Activated CD8-positive, alpha-beta T cell treated with anti-CD3 and anti-CD28 coated beads for 36 hours (primary cell): ENCODE results near the gene MAD2L2. TPM values are rescaled to one million over a fixed set of nuclear protein-coding genes. Genes with fewer than 3 reads are reported as not detected.

Experiments
- ATAC-seq: fragments of 200-7000 bp; cut with Tn5 transposase; one replicate; pipeline ENCODE4 v1.10.0; 2021; ENCODE audit warnings: mild to moderate bottlenecking, moderate library complexity
- CTCF ChIA-PET: fragments of 350-600 bp; sonication (Branson Sonifier 250); formaldehyde crosslinking; loops from one replicate; lab custom pipeline; 2021; ENCODE audit warnings: antibody characterized with exemption; lab: Charles Lee
- POLR2A ChIA-PET: fragments of 350-600 bp; sonication (Branson Sonifier 250); formaldehyde crosslinking; loops from one replicate; lab custom pipeline; 2021; ENCODE audit warnings: antibody characterized with exemption; lab: Charles Lee
- DNase-seq: peaks from one replicate; pipeline ENCODE4 v3.0.0-alpha.2; 2020
- H3K27ac Mint-ChIP-seq: one replicate; pipeline ENCODE4 v1.8.0; 2021; ENCODE audit warnings: mild to moderate bottlenecking, mixed read lengths
- H3K27me3 Mint-ChIP-seq: one replicate; pipeline ENCODE4 v1.8.0; 2021; ENCODE audit warnings: mixed read lengths
- H3K36me3 Mint-ChIP-seq: one replicate; pipeline ENCODE4 v1.8.0; 2021; ENCODE audit warnings: low read depth, mixed read lengths
- H3K4me1 Mint-ChIP-seq: one replicate; pipeline ENCODE4 v1.8.0; 2021; ENCODE audit warnings: low read depth, mixed read lengths
- H3K4me3 Mint-ChIP-seq: one replicate; pipeline ENCODE4 v1.8.0; 2021; ENCODE audit warnings: mild to moderate bottlenecking, moderate library complexity, mixed read lengths
- H3K9me3 Mint-ChIP-seq: one replicate; pipeline ENCODE4 v1.8.0; 2021; ENCODE audit warnings: mixed read lengths
- intact Hi-C: fragments of 100-400 bp; cut with micrococcal nuclease; formaldehyde crosslinking; loops from one replicate; pipeline ENCODE4 v1.10.0; 2022
- total RNA-seq, 2 experiments: library from RNA; stranded (reverse); gene quantifications; one replicate each; pipeline ENCODE4 v1.2.3, GENCODE V29; 2021
- TF ChIP-seq, protein P1 (sequence below): fragments of 200-600 bp; IDR thresholded peaks from one replicate; pipeline ENCODE4 v1.8.0; 2022; ENCODE audit warnings: antibody characterized with exemption, mild to moderate bottlenecking

MAD2L2 gene
- 10 to 100 TPM; 86.5 to 90.4 TPM for total RNA-seq

- H3K4me3 Mint-ChIP-seq = peak within 1 kb of the TSS; percentile 84
- peak within 1 kb of the TSS; percentile 92 for H3K27ac Mint-ChIP-seq
- CTCF ChIA-PET = interaction anchor here (1.5 to 3.5 kb wide), 7 partner anchors 12 to 39 kb away, joined by 5 to 28 read pairs (median 6); partner anchors contain the start of genes FBXO2, FBXO44 and FBXO6
- DNase-seq = peak; percentile 95
- peaks cover 4% of the 10 kb centered on the region for H3K27me3 Mint-ChIP-seq
- H3K4me1 Mint-ChIP-seq = peaks cover 13% of the 10 kb centered on the region
- TF ChIP-seq, protein P1, sequence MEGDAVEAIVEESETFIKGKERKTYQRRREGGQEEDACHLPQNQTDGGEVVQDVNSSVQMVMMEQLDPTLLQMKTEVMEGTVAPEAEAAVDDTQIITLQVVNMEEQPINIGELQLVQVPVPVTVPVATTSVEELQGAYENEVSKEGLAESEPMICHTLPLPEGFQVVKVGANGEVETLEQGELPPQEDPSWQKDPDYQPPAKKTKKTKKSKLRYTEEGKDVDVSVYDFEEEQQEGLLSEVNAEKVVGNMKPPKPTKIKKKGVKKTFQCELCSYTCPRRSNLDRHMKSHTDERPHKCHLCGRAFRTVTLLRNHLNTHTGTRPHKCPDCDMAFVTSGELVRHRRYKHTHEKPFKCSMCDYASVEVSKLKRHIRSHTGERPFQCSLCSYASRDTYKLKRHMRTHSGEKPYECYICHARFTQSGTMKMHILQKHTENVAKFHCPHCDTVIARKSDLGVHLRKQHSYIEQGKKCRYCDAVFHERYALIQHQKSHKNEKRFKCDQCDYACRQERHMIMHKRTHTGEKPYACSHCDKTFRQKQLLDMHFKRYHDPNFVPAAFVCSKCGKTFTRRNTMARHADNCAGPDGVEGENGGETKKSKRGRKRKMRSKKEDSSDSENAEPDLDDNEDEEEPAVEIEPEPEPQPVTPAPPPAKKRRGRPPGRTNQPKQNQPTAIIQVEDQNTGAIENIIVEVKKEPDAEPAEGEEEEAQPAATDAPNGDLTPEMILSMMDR = no peak
- ATAC-seq = peak; percentile 88
- POLR2A ChIA-PET = interaction anchor here (0.7 to 2.9 kb wide), 9 partner anchors 9 to 227 kb away, joined by 3 to 21 read pairs (median 4); partner anchors contain the start of gene DRAXIN
- intact Hi-C loops = no loop called here
- no peaks in the 10 kb centered on the region for H3K9me3 Mint-ChIP-seq
- peaks cover 4% of the 10 kb centered on the region for H3K36me3 Mint-ChIP-seq
Measured at GRCh38 chr1:11681071-11681771, at the start of gene MAD2L2. Gene MAD2L2 (minus strand): TSS chr1:11681148. CDS start chr1:11680601, 547 bp downstream.

- Mint-ChIP-seq H3K4me1 (peaks cover 43% of the 10 kb centered on the region), H3K4me3 (peak overlapping the region; percentile 55), H3K27ac (peak overlapping the region; percentile 80), H3K9me3 (no peaks in the 10 kb centered on the region), H3K27me3 (no peaks in the 10 kb centered on the region), H3K36me3 (no peaks in the 10 kb centered on the region)
- ChIA-PET CTCF (interaction anchor here (0.9 to 3.4 kb wide), 6 partner anchors 11 to 179 kb away, joined by 3 to 17 read pairs (median 4); partner anchors contain the start of gene FBXO6), POLR2A (interaction anchor here (0.7 to 2.0 kb wide), 7 partner anchors 10 to 178 kb away, joined by 3 to 12 read pairs (median 5); partner anchors contain the start of gene FBXO6)
- peak; percentile 66 for DNase-seq
- TF ChIP-seq, protein P1 = no peak
- ATAC-seq = peak; percentile 83
- intact Hi-C loops = loop anchor here (5.0 kb wide), 1 partner anchor 78 kb away; the partner anchor contains the start of genes FBXO2 and FBXO44
Measured at GRCh38 chr1:11730429-11730891, 49.5 kb upstream of the MAD2L2 start.

GRCh38 chr1:11729498-11730428 lies 48.8 kb upstream of the MAD2L2 start:
- no peaks in the 10 kb centered on the region for H3K27me3 Mint-ChIP-seq
- intact Hi-C loops = loop anchor here (5.0 kb wide), 1 partner anchor 77 kb away; the partner anchor contains the start of genes FBXO2 and FBXO44
- no peak overlapping the region for H3K27ac Mint-ChIP-seq
- ATAC-seq (no peak), DNase-seq (no peak)
- CTCF ChIA-PET = interaction anchor here (0.9 to 3.4 kb wide), 6 partner anchors 10 to 180 kb away, joined by 3 to 17 read pairs (median 4); partner anchors contain the start of gene FBXO6
- POLR2A ChIA-PET = interaction anchor here (1.0 to 2.0 kb wide), 7 partner anchors 10 to 178 kb away, joined by 3 to 12 read pairs (median 5); partner anchors contain the start of gene FBXO6
- peak overlapping the region; percentile 55 for H3K4me3 Mint-ChIP-seq
- peaks cover 43% of the 10 kb centered on the region for H3K4me1 Mint-ChIP-seq
- H3K36me3 Mint-ChIP-seq = no peaks in the 10 kb centered on the region
- TF ChIP-seq, protein P1 = no peak
- no peaks in the 10 kb centered on the region for H3K9me3 Mint-ChIP-seq

DNA sequence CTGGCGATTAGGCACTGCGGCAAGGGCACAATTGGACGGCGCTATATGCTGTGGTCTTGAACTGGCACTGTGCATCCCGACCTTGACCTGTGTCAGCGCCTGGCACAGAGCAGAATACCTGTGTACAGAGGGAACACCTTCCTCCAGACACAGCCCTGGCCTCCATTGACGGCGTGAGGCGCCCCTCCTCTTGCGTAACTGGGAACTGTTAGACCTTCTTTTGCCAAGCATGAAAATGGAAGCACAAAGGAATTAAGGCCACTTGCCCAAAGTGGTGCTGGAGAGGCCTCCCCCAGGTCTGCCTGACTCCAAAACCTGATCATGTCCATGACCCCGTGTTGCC lies 48.2 kb upstream of the MAD2L2 start:
- intact Hi-C loops = no loop called here
- no peaks in the 10 kb centered on the region for H3K27me3 Mint-ChIP-seq
- ChIA-PET POLR2A (interaction anchor here (1.3 kb wide), 1 partner anchor 179 kb away, joined by 5 read pairs; no protein-coding TSS in a partner anchor), CTCF (interaction anchor here (3.4 kb wide), 1 partner anchor 10 kb away, joined by 17 read pairs; no protein-coding TSS in a partner anchor)
- no peaks in the 10 kb centered on the region for H3K9me3 Mint-ChIP-seq
- H3K36me3 Mint-ChIP-seq = no peaks in the 10 kb centered on the region
- H3K4me1 Mint-ChIP-seq = peaks cover 43% of the 10 kb centered on the region
- DNase-seq = no peak
- H3K4me3 Mint-ChIP-seq = no peak overlapping the region
- no peak overlapping the region for H3K27ac Mint-ChIP-seq
- ATAC-seq = no peak
- TF ChIP-seq, protein P1 = no peak
